OCI-M2 (cell line): ENCODE results near the gene RGS7.
"Not testable (repeated sequence)": the region's sequence is repeated elsewhere in the genome, so short reads cannot be mapped to it uniquely, and the experiment has no call there.

ENCODE experiments used
- DNase-seq: peaks from one replicate; lab custom pipeline; 2025; ENCODE audit not compliant: unreplicated experiment; lab: John Stamatoyannopoulos, UW

Gene RGS7

DNA sequence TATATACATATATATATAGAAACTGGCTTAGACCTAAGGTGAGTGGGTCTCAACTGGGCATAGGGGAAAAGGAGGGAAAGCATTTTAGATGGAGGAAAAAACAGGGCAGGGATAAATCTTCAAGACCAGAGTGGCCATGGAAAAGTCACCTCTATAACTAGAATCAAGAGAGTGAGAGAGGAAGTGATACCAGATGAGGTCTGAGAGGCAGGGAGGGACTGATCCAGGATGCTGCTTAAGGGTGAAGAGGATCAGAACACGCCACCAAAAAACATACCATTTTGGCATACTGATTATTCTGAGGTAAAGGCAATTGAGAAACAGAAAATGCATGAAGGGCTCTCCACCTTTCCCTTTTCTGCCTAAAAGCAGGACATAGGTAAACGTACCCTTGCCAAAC is 268.9 kb downstream of the RGS7 start:
- DNase-seq, result not testable (repeated sequence)

DNA sequence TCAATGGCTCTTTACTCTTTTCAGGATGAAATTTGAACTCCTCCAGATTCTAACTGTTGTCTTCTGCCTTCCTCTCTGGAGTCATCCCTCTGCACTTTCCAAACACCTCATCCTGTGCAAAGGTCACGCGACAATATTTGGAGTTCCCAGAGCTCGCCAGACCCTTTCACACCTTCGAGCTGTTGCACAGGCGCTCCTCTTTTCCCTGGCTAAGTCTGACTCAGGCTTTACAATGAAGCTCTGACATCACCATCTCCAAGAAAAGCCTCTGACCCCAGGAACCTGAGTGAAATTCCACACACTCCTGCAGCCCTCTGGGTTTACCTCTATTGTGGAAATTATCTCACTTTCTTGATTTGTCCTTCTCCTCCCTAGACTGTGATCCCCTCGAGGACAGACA is 270.3 kb downstream of the RGS7 start:
- DNase-seq, result no peak

DNA sequence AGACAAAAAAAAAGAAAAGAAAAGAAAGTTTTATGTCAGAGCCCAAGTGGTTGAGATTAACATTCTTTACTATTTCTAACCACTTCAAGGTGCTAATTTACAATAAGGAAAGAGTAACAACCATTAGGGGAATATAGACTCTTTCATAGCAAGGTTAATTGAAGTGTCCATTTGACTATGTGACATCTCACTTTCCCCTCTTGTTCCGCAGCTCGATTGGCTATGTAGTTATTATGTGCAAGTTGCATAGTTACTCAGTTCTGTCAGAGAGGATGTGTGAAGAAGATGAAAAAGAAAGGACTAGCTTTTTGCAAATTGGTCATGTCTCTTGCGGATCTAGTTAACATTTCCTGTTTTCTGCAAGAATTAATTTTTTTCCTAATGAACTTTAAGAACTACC is 273.7 kb downstream of the RGS7 start:
- no peak for DNase-seq

DNA sequence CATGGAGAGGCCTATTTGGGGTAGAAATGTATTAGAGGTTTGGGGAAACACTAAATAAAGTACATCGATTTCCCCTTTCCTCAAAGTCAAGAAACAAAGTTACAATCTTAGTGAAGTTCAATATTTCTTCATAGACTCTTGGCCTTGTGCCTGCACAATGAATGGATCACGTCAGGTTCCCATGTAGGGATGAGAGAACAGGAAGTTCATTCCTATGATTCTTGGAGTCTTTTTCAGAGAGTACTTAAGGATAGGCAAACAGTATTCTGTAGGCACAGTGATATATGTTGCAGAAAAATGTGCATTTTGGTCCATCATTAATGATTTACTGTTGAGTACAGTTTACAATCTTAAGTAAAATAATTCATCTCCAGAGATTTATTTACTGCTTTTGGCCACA is 275.5 kb downstream of the RGS7 start:
- no peak for DNase-seq

DNA sequence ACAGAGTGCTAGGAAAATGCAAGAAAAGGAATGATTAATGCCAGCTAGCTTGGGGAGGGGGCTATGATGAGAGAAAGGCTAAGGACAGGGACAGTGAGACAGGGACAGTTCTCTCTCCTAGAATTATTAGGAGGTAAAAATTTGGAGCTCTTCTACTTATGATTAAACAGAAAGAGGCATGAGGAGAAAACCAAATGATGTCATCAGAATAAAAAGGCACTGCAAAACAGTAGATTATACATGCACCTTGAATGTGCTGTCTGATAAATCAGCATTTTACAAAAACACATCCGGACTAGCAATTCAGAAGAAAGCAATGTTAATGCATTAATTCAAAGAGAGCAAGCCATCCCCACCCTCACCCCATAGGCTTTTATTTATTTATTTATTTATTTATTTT is 277.5 kb downstream of the RGS7 start:
- no peak for DNase-seq

DNA sequence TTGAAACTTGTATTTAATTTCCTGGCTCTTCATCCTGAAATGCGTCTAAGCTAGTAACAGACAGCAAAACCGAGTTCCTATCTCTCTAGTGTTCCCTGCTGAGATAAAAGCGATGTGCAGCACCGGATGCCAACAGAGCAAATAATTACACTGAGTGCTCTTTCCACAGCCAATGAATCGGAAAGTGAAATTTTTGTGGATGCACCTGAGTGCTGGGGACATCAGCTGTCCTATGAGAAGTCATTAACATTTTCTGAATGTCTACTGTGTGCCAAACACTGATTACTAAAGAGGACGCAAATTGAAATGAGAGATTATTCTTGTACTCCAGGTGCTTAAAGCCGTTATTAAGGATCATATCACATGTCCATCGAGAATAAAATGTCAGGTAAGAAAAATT is 278.0 kb downstream of the RGS7 start:
- no peak for DNase-seq

DNA sequence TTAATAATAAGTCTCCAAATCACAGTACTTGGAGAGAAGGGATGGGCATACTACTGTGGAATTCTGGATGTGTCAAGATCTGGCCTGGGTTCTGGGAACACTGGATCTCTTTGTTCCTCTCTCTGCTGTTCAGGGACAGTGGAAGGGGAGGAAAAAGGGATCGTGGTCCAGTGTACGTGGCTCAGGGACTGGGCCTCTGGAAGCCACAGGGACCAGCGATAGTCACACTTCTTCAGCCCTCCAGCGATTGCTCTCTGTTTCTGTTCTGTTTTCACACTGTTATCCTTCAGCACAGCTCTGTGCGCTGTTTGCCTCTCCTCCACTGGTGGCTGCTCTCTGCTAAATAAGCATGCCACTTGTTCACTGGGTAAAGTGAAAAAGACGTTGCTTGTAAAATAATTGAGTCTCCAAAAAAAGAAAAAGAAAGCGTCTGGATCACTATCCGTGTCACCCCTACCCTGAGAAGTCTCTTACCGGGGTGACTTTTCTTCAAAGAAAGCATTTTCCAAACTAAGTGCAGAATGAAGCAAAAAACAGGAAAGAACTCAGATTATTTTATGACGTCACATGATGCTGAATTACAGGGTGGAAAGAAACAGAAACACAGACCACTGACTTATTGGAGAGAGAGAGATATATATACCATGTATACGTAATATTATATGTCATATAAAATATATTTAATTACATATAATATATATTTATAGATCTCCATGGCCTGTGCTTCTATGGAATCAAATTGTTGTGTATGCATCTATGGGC is 279.4 kb downstream of the RGS7 start:
- DNase-seq, result no peak

DNA sequence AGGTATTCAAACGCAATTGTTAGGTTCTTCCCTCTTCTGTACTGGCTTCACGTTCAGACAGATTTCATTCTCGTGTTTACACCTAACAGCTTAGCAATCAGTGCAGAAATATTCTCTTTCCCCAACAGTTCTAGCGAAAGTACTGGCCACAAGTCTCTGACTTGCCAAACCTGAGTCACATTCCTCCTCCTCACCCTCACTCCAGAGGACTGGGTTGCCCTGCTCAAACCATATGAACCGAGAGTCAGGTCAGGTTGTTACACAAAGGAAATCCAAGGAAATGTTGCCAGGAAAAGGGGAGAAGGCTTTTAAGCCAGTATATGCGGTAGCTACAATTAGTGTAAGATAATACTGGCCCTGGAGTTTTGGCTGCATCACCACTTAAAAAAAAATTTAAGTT is 282.5 kb downstream of the RGS7 start:
- no peak for DNase-seq

DNA sequence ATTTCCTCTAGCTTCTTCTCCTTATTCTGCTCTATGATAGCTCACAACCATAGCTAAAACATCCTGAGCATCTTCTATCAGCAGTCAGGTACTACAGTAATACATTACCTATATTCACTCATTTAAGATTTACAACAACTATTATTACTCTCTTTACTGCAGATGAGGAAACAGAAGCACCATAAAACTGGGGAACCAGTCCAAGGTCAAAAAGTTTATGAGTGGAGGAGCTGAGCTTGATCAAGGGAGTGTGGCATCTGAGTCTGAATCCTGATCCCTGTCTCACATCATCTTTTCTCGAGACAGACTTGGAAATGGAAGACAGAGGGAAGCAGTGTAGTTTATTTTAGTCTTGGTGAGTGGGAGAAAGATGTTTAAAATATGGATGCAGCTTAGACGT is 288.6 kb downstream of the RGS7 start:
- DNase-seq, result no peak

DNA sequence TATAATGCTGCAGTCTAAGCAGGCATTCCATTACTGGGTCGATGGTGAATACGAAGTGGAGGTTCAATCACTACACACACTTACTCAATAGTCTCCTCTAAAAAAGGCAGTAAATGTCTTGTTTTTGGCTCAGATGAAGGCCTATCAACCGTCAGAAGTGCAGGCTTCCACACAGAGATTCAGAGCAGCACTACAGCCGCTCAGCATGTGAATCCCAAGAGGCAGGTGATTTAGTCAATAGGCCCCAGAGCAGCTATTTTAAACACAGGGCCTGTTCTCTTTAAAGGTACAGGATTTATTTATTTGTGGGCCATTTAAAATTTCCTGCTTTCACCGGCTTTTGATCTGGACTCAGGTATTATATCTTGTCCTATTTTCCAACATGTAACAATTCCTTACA is 293.7 kb downstream of the RGS7 start:
- no peak for DNase-seq

DNA sequence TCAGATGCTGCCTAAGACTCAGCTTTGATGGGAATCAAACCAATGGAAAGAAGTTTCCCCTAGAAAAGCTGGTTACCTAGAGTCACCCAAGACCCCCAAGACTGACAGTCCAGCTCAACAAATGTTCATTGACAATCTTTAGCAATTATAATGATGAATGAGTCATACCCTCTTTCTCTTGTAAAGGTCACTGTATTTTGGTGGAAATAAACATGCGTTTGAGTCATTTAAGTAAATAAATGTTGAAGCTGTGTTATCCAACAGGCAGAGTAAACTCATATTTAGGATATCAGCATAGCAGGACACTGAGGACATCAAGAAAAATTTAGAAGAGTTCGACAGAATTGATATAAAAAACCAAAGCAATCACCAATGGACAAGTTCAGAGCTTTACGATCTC is 295.9 kb downstream of the RGS7 start:
- no peak for DNase-seq

DNA sequence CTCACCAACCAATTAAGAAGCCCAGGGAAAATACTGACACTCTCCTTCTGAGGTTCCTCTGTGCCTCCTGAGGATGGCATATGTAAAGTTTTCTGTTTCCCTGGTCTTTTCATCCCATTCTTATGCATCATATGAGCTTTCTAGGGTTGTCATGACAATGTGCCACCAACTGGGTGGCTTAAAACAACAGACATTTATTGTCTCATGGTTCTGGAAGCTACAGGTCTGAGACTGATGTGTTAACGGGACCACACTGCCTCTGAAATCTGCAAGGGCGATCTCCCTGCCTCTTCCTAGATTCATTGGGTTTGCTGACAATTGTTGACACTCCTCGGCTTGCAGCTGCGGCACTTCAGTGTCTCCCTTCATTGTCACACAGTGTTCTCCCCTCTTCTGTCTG is 308.4 kb downstream of the RGS7 start:
- no peak for DNase-seq

DNA sequence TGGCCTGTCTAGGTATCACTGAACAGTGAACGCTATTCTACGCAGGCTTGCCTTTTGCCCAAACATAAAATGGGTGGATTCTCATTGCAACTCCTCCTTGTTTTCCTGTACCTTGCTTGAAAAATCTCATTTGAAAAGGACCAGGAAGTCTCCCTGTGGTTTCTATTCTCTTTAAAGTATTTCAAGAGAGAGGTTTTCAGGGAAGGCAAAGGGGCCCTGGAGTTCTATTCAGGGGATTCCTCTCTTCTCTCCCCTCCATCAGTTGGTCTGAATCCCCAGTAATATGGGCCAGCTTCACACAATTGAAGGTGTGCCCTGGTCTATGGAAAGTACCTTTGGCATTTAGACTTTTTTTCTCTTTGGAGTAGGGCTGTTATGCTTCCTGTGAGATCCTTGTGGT is 311.3 kb downstream of the RGS7 start:
- DNase-seq, result no peak

DNA sequence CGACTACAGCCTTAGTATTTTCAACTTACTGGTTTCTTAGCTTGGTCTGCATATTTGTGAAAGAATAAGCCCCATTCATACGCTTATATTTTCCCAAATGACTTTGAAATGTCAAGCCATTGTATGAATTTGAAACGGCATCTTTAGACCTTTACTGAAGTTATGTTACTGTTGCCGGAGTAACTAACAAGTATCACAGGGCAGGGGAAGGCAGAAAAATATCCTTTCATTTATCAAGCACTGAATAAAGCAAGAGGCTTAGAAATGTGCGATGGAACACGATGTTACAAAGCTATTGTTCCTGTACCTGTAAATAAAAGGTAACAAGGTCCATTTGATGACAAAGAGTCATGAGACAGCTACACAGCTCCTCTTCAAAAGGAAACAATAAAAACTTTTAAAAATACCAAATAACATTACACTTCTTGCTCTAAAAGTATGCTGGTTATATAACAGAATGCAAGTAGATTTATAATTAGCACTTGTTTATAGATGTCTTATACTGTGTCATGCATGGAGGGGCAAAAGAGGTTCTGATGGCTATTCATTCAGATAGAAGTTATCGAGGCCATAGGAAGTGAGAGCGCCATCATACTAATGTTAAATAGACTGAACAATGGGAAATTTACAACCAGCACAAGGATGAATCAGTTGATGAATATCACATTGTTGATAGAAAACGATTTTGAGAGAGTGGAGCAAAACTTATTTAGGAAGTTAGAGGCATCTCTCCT is 322.6 kb downstream of the RGS7 start:
- DNase-seq, result no peak

DNA sequence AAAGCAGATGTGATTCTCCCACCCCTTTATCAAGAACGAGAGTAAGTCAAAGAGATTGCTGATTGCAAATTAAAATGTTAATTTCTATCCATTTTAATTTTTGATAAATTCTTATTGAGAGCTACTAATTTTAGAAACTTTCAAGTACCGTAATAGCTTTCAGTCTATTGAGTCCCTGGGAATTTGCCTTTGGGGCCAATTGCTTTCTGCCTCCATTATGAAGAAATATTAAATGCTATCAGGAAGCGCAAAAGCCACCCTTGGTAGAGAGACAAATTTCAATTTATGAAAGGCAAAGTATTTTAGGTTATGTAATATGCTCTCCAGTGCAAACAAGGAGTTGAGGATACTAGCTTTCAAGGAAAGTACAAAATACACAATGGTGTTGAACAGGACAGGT is 332.2 kb downstream of the RGS7 start:
- no peak for DNase-seq

DNA sequence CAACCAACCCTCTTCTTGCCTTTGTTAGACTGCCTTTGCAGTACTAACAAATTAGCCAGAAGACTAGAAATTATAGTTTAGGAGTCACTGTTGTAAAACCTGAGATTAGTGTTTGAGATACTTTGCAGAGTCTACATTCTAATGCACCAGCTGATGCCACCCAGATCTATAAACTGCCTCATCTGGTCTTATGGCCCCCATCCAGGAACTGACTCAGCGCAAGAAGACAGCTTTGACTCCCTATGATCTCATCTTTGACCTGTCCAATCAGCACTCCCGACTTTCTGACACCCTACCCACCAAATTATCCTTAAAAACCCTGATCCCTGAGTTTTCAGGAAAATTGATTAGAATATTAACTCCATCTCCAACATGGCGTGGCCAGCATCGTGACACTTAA is 334.6 kb downstream of the RGS7 start:
- DNase-seq, result no peak

DNA sequence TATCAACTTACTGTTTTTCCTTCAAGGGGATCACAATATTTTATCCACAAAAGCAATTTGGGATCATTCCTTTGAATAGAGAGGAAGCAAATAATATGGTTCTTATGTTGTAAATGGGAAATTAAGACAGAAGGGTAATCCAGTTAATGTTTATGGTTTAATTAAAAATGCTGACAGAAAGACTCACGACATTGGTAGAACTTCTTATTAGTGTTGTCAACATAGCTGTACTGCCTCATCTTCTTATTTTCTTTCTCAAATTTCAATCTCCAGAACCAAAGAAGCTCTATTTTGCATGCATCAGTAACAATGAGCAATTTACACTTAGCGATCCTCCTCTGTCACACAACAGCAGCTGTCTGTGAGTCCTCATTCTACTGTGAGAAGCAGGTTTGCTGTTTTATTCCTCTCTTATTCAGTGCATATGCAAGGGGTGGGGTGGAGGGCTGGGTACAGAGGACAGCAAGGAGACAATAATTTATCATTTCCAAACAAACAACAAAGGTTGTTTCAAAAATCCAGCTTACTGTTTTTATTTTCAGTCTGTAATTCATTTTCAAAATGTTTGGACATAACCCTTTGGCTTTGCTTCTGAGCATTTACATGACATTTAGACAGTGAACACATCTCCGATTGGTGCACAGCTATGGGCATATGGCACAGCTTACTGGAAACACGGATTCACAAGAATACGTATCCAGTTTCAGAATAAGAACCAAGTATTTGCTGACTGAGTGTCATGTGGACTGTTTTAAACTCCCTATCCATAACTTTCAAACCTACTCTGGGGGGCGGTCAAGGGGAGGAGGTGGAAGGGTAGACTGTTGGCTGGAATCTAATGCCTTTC is 335.9 kb downstream of the RGS7 start:
- no peak for DNase-seq

DNA sequence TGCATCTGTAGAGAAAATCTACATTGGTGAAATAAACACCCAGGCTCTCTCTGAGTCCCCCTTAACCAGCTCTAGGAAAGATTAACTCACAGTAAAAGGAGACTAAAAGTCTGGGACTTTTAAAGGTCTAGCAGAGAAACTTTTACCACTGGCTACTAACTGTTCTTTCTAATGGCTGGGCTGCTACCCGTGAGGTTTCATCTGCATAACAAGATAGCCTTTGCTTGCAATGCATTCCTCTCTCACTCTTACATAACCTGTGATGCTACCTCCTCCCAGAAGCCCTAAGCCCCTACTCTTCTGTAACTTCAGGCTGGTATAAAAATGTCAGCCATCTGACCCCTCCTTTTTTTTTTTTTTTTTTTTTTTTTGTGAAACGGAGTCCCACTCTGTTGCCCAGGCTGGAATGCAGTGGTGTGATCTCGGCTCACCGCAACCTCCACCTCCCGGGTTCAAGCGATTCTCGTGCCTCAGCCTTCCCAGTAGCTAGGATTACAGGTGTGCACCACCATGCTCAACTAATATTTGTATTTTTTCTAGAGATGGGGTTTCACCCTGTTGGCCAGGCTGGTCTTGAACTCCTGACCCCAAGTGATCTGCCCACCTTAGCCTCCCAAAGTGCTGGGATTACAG is 344.2 kb downstream of the RGS7 start:
- no peak for DNase-seq

DNA sequence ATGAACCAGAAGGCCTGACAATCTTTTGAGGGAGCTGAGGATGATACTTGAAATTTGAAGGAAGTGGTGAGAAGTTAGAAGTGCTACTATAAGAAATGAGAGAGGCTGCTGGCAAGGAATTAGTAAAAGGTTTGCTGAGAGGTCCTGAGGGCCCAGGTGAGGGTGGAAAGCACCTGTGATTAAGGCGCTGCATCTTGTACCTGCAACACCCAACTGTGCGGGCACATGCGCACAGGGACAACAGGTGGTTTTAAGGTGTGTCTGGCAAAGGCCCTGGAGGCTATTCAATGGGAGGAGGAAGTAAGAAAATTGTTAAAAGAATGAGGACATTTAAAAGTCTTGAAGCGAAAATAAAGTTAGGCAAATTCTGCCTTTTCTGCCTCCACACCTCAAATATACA is 349.3 kb downstream of the RGS7 start:
- no peak for DNase-seq

DNA sequence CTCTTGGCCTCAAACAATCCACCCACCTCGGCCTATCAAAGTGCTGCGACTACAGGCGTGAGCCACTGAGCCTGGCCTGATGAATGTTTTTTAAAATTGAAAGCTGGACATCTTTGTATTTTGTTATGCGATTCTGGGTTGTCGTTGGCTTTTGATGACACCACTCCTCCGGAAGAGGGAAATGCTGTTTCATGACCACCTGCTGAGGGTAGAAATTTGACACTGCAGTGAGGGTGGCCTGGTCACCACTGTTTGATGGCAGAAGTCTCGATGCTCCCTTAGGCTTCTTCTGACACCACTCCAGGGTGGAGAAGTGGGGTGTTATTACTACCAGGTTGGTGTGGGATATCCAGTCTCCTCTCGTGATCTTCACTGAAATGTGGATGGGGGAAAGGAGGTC is 357.2 kb downstream of the RGS7 start:
- no peak for DNase-seq

DNA sequence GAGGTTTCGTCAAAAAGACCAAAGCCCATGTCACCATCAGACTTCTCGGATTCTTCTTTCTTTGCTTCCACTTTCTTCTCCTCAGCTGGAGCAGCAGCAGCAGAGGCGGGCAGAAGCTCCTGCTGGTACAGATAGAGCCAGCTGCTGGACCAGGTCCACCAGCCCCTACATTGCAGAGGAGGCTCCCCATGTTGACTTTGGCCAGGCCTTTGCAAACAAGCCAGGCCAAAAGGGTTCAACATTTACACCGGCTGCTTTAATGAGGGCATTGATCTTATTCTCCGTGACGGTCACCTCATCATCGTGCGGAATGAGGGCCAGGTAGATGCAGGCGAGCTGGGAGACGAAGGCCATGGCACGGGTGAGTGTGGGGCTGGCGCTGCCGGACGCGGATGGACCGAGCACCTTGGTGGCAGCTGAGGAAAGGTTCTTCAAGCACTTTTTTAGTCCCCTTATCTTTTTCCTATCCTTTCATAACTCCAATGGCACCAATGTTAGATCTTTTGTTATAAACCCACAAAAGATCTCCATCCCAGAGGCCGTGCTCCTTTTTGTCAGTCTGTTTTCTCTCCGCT is 358.5 kb downstream of the RGS7 start:
- no peak for DNase-seq
